ENCODE data around the gene CTNND2.

CTNND2 gene

GRCh38 chr5:10984021-10984715 is 920.1 kb downstream of the CTNND2 start:
- DNase-seq (ENCODE audit: low read depth), result no peak

GRCh38 chr5:10982626-10983025 is 921.6 kb downstream of the CTNND2 start:
- no peak for DNase-seq (ENCODE audit: low read depth)

- DNase-seq (ENCODE audit: low read depth), result no peak
These were observed 922.3 kb downstream of the CTNND2 start for GRCh38 chr5:10981932-10982331.

GRCh38 chr5:10977011-10977410 is 927.2 kb downstream of the CTNND2 start:
- DNase-seq (ENCODE audit: low read depth), result no peak

- no peak for DNase-seq (ENCODE audit: low read depth)
These were observed 928.3 kb downstream of the CTNND2 start for GRCh38 chr5:10975945-10976344.

GRCh38 chr5:10974850-10975249 is 929.4 kb downstream of the CTNND2 start:
- DNase-seq (ENCODE audit: low read depth), result no peak

- no peak for DNase-seq (ENCODE audit: low read depth)
These were observed 930.9 kb downstream of the CTNND2 start for GRCh38 chr5:10973316-10973715.

- no peak for DNase-seq (ENCODE audit: low read depth)
These were observed 934.5 kb downstream of the CTNND2 start for GRCh38 chr5:10969684-10970180.

GRCh38 chr5:10964806-10965205 is 939.4 kb downstream of the CTNND2 start:
- no peak for DNase-seq (ENCODE audit: low read depth)

- no peak for DNase-seq (ENCODE audit: low read depth)
These were observed 945.5 kb downstream of the CTNND2 start for GRCh38 chr5:10958728-10959127.

GRCh38 chr5:10949856-10950630 is 954.2 kb downstream of the CTNND2 start:
- DNase-seq (ENCODE audit: low read depth), result no peak

- no peak for DNase-seq (ENCODE audit: low read depth)
These were observed 958.2 kb downstream of the CTNND2 start for GRCh38 chr5:10946050-10946449.

GRCh38 chr5:10941900-10942299 is 962.3 kb downstream of the CTNND2 start:
- no peak for DNase-seq (ENCODE audit: low read depth)

GRCh38 chr5:10936081-10936855 is 968.0 kb downstream of the CTNND2 start:
- DNase-seq (ENCODE audit: low read depth), result no peak

GRCh38 chr5:10935536-10935935 is 968.7 kb downstream of the CTNND2 start:
- DNase-seq (ENCODE audit: low read depth), result no peak

- DNase-seq (ENCODE audit: low read depth), result no peak
These were observed 969.4 kb downstream of the CTNND2 start for GRCh38 chr5:10934783-10935355.

- no peak for DNase-seq (ENCODE audit: low read depth)
These were observed 971.1 kb downstream of the CTNND2 start for GRCh38 chr5:10933121-10933520.

GRCh38 chr5:10932426-10932825 is 971.8 kb downstream of the CTNND2 start:
- DNase-seq (ENCODE audit: low read depth), result no peak

GRCh38 chr5:10927608-10928007 is 976.6 kb downstream of the CTNND2 start:
- DNase-seq (ENCODE audit: low read depth), result no peak

- DNase-seq (ENCODE audit: low read depth), result no peak
These were observed 980.9 kb downstream of the CTNND2 start for GRCh38 chr5:10923310-10923709.
